ENCODE measurements around the gene EPB41L5. TPM values are rescaled to one million over a fixed set of nuclear protein-coding genes. Genes with fewer than 3 reads are reported as not detected.

The EPB41L5 gene
- total RNA-seq, 1 donor from 2014 or later, result 75.3 TPM

DNA sequence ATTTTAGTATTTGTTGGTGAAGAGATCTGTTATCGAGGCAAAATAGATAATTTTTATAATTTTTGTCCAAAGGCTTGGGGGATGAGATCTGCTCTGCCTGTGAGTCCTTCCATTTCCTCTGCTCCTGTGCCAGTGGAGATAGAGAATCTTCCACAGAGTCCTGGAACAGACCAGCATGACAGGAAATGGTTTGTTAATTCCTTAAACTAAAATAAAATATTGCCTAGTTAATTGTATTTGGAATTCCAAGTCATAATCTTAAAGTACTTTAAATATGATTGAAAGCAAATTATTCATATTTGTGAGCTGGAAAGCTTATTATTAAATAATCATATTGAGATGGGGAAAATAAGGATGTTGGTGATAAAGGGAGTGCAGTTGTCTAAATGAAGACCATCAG, 87.8 kb downstream of the EPB41L5 start:
- TF ChIP-seq CTCF (IDR thresholded peaks at IDR 0.05; ENCODE audit: unreplicated experiment), result no peak
- H3K36me3 Mint-ChIP-seq (ENCODE audit: insufficient read depth), result peaks cover 21% of the 10 kb centered on the region
- no peaks in the 10 kb centered on the region for H3K27me3 Mint-ChIP-seq
- DNase-seq (ENCODE audit: low spot score, unreplicated experiment), result no peak
- no peak overlapping the region for H3K27ac Mint-ChIP-seq
- no peaks in the 10 kb centered on the region for H3K9me3 Mint-ChIP-seq (ENCODE audit: low read depth)
- H3K4me3 Mint-ChIP-seq (ENCODE audit: low read depth), result no peak overlapping the region
- no peaks in the 10 kb centered on the region for H3K4me1 Mint-ChIP-seq (ENCODE audit: low read depth)

GRCh38 chr2:120103723-120104467, 91.0 kb downstream of the EPB41L5 start:
- H3K27ac Mint-ChIP-seq, result peak overlapping the region; percentile 63
- H3K4me3 Mint-ChIP-seq (ENCODE audit: low read depth), result no peak overlapping the region
- no peaks in the 10 kb centered on the region for H3K9me3 Mint-ChIP-seq (ENCODE audit: low read depth)
- peaks cover 17% of the 10 kb centered on the region for H3K36me3 Mint-ChIP-seq (ENCODE audit: insufficient read depth)
- H3K4me1 Mint-ChIP-seq (ENCODE audit: low read depth), result peaks cover 2% of the 10 kb centered on the region
- no peak for DNase-seq (ENCODE audit: low spot score, unreplicated experiment)
- no peak for TF ChIP-seq CTCF (IDR thresholded peaks at IDR 0.05; ENCODE audit: unreplicated experiment)
- no peaks in the 10 kb centered on the region for H3K27me3 Mint-ChIP-seq

- H3K36me3 Mint-ChIP-seq (ENCODE audit: insufficient read depth), result peaks cover 20% of the 10 kb centered on the region
- H3K9me3 Mint-ChIP-seq (ENCODE audit: low read depth), result no peaks in the 10 kb centered on the region
- no peak overlapping the region for H3K27ac Mint-ChIP-seq
- no peak for DNase-seq (ENCODE audit: low spot score, unreplicated experiment)
- peaks cover 2% of the 10 kb centered on the region for H3K4me1 Mint-ChIP-seq (ENCODE audit: low read depth)
- no peak overlapping the region for H3K4me3 Mint-ChIP-seq (ENCODE audit: low read depth)
- no peak for TF ChIP-seq CTCF (IDR thresholded peaks at IDR 0.05; ENCODE audit: unreplicated experiment)
- H3K27me3 Mint-ChIP-seq, result no peaks in the 10 kb centered on the region
Measured at GRCh38 chr2:120104772-120105171, 91.9 kb downstream of the EPB41L5 start.

- TF ChIP-seq CTCF (IDR thresholded peaks at IDR 0.05; ENCODE audit: unreplicated experiment), result no peak
- Mint-ChIP-seq H3K36me3 (ENCODE audit: insufficient read depth) (peaks cover 22% of the 10 kb centered on the region), H3K27ac (no peak overlapping the region), H3K27me3 (no peaks in the 10 kb centered on the region), H3K4me3 (ENCODE audit: low read depth) (no peak overlapping the region), H3K4me1 (ENCODE audit: low read depth) (peaks cover 2% of the 10 kb centered on the region), H3K9me3 (ENCODE audit: low read depth) (no peaks in the 10 kb centered on the region)
- no peak for DNase-seq (ENCODE audit: low spot score, unreplicated experiment)
Measured at GRCh38 chr2:120105360-120105759, 92.5 kb downstream of the EPB41L5 start.

DNA sequence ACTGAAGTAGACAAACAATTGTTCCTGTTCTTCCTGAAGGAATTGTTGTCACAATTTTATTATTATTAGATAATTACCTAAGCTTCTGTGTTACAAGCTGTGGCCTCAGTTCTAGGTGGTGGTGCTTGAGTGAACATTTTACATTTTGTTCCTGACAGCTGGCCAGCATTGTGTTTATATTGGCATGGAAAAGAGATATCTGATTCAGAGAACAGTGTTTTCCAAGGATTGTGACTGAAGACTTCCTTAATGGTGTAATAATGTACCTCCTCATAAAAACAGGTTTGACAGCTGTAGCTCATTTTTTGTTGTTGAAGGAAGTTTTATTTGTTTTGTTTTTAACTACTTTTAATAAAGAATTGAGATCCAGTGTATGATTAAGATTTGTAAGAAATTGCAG, 95.2 kb downstream of the EPB41L5 start:
- H3K27me3 Mint-ChIP-seq, result no peaks in the 10 kb centered on the region
- no peaks in the 10 kb centered on the region for H3K9me3 Mint-ChIP-seq (ENCODE audit: low read depth)
- no peak overlapping the region for H3K4me3 Mint-ChIP-seq (ENCODE audit: low read depth)
- H3K4me1 Mint-ChIP-seq (ENCODE audit: low read depth), result peaks cover 2% of the 10 kb centered on the region
- no peak overlapping the region for H3K27ac Mint-ChIP-seq
- TF ChIP-seq CTCF (IDR thresholded peaks at IDR 0.05; ENCODE audit: unreplicated experiment), result no peak
- DNase-seq (ENCODE audit: low spot score, unreplicated experiment), result no peak
- peaks cover 20% of the 10 kb centered on the region for H3K36me3 Mint-ChIP-seq (ENCODE audit: insufficient read depth)

Data from progenitor cell of endocrine pancreas (in vitro differentiated cells).